Urinary bladder (tissue), 4 donors: ENCODE results near the gene SYCP2. TPM values are rescaled to one million over a fixed set of nuclear protein-coding genes. Genes with fewer than 3 reads are reported as not detected.

Experiments used
- DNase-seq: peaks from one replicate; pipeline ENCODE4 v3.0.0-alpha.2; 2015; ENCODE audit errors: extremely low spot score
- H3K27ac ChIP-seq: one replicate; pipeline ENCODE4 v1.5.1; 2013; ENCODE audit warnings: low read depth, mild to moderate bottlenecking, moderate library complexity
- H3K36me3 ChIP-seq: one replicate; pipeline ENCODE4 v1.6.1; 2013; ENCODE audit warnings: mild to moderate bottlenecking, moderate library complexity; ENCODE audit not compliant: insufficient read depth
- H3K4me1 ChIP-seq: one replicate; pipeline ENCODE4 v1.6.1; 2013; ENCODE audit warnings: mild to moderate bottlenecking, moderate library complexity; ENCODE audit not compliant: insufficient read depth
- H3K4me3 ChIP-seq: one replicate; pipeline ENCODE4 v1.5.1; 2013; ENCODE audit warnings: low read depth, low read length
- WGBS: extraction: QIAGEN DNeasy Blood & Tissue Kit; methylation state at CpG from one replicate; pipeline ENCODE4 v1.1.7; 2013; 5-methylcytosine and 5-hydroxymethylcytosine counted together
- polyA plus RNA-seq: library from polyadenylated mRNA; stranded (reverse); fragments of 200-250 nt; gene quantifications from one replicate; pipeline ENCODE4 v1.2.3, GENCODE V29; 2013
- total RNA-seq: library from RNA; depleted of rRNA; stranded (reverse); fragments of >200 nt; gene quantifications from one replicate; pipeline ENCODE4 v1.2.3, GENCODE V29; 2014
- donor health status: healthy with polysubstance abuse.
- donor health status: healthy.

Gene SYCP2
- total and polyA plus RNA-seq, 2 donors = 1.2 to 6.7 TPM

DNA sequence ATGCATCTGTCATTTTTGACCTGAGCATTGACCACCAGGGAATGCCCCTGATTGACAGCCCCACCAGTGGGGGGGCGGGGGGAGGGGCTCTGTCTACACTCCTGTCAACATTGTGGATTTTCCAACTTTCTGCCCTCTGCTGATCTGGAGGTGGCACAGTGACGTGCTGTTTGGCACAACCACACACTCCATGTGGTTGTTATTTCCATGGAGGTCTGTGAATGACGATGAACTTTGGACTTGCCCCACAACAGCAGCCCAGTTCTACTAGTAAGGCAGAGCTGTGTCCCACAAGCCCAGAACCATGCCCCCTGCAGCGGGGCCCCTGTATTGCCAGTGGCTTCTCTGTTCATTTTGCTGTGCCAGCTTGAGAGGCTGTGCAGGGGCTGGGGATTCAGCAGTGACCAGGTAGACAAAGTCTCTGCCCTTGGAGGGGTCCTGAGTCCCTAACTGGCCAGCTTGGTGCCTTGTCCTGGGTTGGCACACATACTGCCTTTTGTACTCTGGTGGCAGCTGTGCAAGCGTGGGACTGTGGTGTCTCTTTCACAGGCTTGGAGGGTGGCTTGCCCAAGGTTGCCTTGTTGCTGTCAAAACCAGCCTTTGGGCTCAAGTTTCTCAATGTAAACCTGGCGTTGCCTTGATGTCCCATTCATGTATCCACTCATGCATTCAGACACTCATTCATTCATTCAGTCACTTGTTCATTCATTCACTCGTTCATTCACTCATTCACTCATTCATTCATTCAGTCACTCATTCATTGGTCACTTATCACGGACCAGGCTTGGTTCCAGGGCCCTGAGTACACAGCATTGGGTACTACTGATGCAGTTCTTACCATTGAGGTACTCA lies 108.5 kb downstream of the SYCP2 start:
- Histone ChIP-seq H3K36me3 (no peaks in the 10 kb centered on the region), H3K4me1 (no peaks in the 10 kb centered on the region), H3K4me3 (no peak overlapping the region), H3K27ac (no peak overlapping the region)
- DNase-seq = no peak
- WGBS = 82% methylated on average over 8 of the region's 8 CpGs

DNA sequence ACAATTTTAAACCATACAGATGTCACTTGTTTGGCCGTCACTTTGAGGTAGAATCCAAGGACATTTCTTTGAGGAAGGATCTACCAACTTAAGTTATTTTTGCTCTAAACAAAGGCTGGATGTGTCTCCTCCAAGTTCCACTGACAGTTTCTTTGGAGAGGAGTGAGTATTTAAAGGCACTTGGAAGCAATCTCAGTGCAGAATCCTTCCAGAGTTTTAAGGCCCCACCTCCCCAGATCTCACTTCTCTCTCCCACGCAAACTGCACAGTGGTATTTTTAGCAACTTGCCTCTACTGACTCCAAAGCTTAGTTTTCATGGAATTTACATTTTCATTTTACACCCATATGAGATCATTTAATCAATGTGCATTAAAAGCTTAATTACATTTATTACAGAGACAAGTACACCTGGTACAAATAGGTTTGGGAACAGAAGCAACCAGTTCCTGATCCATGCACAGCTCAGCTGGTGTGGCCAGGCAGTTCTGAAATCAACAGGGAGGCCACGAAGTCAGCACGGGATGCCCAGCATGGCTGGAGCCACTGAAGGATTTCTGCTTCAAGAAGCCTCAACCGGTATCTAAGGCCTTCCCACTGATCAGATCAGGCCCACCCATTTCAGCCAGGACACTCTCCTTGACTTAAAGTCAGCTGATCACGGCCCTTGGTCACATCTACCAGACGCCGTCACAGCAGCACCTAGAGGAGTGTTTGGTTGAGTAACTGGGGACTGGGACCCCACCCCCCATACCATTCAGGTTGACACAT lies 109.8 kb downstream of the SYCP2 start:
- 69% methylated on average over 8 of the region's 8 CpGs for WGBS
- DNase-seq = no peak
- no peaks in the 10 kb centered on the region for H3K36me3 ChIP-seq

DNA sequence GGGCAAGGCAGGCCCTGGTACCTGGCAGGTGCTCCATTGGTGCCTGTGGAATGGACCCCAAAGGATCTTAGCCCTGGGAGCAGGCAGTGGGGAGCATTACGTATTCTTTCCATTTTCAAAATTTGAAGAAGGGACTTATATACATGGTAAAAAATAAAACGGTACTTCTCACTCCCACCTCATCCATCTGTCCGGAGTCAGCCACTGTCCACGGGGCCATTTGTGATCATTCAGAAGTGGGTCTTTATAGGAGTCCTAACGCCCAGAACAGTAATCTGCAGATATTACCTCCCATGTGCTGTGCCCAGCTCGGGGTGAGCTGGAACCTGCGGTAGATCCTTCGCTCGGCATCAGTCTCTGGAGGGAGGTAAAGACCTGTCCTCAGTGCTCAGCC lies 110.4 kb downstream of the SYCP2 start:
- WGBS = 76% methylated on average over 9 of the region's 9 CpGs
- H3K36me3 ChIP-seq = no peaks in the 10 kb centered on the region
- no peak for DNase-seq
- H3K4me1 ChIP-seq = no peaks in the 10 kb centered on the region
- H3K27ac ChIP-seq = no peak overlapping the region
- H3K4me3 ChIP-seq = no peak overlapping the region

More for the DNA sequence above, 109.8 kb downstream of the SYCP2 start:
- H3K4me1 ChIP-seq = no peaks in the 10 kb centered on the region
- no peak overlapping the region for H3K4me3 ChIP-seq
- H3K27ac ChIP-seq = no peak overlapping the region

DNA sequence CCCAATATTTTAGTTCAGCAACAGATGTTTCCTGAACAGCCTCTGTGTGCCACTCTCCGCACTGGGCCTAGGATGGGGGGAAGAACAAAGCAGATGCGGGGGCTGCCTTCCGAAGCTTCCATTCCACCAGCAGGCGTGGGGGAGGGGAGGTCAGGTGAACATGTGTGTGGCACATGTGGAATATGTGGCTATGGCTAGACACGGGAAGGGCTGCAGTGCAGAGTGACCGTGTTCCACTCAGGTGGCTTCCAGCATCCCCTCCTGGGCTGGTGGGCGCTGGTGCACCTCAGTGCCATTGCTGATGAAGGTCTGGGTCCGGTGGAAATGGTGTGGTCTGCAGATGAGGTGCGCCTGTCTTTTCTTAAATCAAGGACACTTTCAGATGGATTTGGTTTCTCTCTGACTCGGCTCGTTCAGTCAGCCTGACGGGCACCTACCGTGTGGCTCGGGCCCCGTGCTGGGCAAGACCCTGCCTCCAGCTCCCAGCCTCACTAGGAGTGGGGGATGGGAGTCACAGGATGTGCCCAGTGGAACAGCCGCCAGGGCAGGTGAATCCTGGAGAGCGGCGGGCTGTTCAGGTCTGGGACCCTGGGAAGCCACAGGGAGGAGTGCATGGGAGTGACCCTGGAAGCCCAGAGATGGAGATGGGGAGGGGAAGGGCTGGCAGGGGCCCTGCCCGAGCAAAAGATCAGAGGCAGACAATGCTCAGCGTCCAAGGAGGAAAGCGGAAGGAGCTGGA lies 111.0 kb downstream of the SYCP2 start:
- DNase-seq = no peak
- WGBS = 82% methylated on average over 21 of the region's 21 CpGs
- Histone ChIP-seq H3K4me1 (no peaks in the 10 kb centered on the region), H3K4me3 (no peak overlapping the region), H3K36me3 (no peaks in the 10 kb centered on the region), H3K27ac (no peak overlapping the region)

DNA sequence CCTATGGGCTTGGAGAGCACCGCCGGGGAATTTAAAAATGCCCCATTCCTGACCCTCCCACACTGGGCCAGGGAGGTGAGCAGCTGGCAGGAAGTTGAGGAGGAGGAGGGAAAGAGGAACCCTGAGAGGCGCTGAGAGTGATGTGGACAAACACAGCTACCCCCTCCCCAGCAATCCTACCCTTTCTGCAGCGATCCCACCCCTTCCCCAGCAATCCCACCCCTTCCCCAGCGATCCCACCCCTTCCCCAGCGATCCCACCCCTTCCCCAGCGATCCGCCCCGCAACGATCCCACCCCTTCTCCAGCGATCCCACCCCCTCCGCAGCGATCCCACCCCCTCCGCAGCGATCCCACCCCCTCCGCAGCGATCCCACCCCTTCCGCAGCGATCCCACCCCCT lies 111.6 kb downstream of the SYCP2 start:
- Histone ChIP-seq H3K27ac (no peak overlapping the region), H3K4me1 (no peaks in the 10 kb centered on the region), H3K36me3 (no peaks in the 10 kb centered on the region), H3K4me3 (no peak overlapping the region)
- DNase-seq = no peak
- WGBS = 79% methylated on average over 19 of the region's 19 CpGs

DNA sequence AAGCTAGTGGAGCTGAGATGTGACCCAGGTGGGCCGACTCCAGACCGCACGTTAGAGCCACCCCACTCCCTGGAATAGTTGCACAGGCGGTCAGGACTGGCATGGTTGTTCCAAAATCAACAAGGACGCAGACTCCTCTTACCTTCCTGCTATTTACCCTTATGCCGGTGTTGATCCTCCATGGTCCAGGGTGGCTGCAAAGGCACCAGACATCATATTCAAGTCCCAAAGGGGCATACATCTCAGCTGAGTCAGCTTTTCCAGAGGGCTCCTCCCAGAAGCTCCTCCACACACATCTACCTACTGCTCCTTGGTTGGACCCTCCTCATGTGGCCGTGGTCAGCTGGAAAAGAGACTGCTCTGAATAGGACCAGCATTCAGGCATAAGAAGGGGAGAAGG lies 112.2 kb downstream of the SYCP2 start:
- no peak overlapping the region for H3K4me3 ChIP-seq
- no peak for DNase-seq
- no peaks in the 10 kb centered on the region for H3K4me1 ChIP-seq
- no peak overlapping the region for H3K27ac ChIP-seq
- WGBS = 97% methylated on average over 7 of the region's 7 CpGs
- no peaks in the 10 kb centered on the region for H3K36me3 ChIP-seq

DNA sequence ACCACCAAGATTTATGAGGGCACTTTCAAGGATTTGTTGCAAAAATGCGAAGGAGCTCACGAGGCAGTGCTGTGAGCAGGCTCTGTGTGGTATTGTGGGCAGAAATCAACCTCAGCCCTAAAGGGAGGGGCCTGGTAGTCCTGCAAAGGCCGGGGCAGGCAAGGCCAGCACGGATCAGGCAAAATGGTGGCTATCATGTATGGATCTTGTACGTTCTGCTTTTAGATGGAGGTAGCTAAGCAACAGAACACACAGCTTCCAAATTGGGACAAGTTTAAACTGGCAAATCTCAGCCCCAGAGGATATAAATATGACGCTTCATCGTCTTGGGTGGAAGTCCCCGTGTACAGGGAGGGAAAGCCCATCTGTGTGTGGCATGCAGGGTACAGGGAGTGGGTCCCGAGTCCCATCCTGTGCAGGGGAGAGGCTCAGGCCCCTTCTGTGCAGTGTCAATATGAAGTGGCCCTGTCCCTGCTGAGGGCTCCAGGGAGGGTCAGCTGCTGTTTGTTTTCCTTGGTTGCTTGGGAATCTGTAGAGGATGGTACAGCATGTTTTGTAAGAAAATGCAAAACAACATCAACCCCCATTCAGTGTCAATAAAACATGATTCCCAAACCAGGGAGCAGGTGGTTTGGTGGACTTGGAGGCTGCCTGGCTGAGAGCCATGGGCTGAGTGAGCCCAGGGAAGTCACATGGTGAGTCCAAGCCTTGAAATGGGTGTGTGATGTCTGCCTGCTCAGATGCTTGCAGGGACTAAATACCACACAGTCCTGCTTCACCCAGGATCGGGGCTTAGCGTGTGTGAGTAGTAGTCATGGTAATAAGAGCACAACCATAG lies 113.0 kb downstream of the SYCP2 start:
- no peak overlapping the region for H3K27ac ChIP-seq
- H3K4me1 ChIP-seq = no peaks in the 10 kb centered on the region
- no peaks in the 10 kb centered on the region for H3K36me3 ChIP-seq
- no peak for DNase-seq
- WGBS = 45% methylated on average over 11 of the region's 11 CpGs
- no peak overlapping the region for H3K4me3 ChIP-seq

DNA sequence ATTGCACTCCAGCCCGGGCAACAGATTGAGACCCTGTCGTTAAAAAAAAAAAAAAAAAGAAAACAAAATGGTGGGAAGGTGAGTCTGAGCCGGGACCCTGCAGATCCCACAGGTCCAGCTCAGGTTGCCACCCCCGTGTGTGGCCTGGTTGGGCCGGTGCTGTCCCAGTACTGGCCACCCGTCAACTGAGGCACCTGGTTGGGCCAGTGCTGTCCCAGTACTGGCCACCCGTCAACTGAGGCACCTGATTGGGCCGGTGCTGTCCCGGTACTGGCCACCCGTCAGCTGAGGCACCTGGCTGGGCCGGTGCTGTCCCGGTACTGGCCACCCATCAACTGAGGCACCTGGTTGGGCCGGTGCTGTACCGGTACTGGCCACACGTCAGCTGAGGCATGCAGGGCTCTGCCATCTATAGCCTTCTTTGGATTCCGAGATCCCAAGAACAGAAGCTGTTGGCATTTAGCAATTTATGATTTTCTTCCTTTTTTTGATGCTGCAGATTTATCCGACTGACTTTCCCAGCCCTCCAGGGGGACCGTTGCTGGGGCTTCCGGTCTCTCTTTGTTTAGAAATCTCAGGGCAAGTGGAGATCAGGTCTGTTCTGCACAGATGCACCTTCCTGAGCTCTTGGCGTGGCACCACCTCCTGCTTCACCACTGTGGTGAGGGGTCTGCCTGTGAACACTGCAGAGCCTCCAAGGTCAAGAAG lies 113.8 kb downstream of the SYCP2 start:
- Histone ChIP-seq H3K36me3 (no peaks in the 10 kb centered on the region), H3K27ac (no peak overlapping the region), H3K4me3 (no peak overlapping the region), H3K4me1 (no peaks in the 10 kb centered on the region)
- DNase-seq = no peak
- 89% methylated on average over 20 of the region's 20 CpGs for WGBS

DNA sequence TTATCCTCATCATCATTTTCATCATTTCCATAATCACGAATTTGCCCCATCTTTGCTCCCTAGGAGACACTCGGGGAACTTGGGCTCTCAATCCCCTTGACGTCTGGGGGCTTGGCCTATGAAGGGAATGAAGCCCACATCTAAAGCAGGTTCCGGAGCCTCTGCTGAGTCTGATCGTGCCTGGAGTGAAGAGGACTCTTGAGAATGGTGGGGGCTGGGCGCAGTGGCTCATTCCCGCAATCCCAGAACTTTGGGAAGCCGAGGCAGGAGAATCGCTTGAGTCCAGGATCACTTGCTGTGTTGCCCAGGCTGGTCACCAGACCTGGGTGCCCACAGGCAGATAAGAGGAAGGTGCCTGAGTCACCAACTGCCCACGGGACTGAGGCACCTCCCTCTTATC lies 114.5 kb downstream of the SYCP2 start:
- WGBS = 90% methylated on average over 10 of the region's 10 CpGs

DNA sequence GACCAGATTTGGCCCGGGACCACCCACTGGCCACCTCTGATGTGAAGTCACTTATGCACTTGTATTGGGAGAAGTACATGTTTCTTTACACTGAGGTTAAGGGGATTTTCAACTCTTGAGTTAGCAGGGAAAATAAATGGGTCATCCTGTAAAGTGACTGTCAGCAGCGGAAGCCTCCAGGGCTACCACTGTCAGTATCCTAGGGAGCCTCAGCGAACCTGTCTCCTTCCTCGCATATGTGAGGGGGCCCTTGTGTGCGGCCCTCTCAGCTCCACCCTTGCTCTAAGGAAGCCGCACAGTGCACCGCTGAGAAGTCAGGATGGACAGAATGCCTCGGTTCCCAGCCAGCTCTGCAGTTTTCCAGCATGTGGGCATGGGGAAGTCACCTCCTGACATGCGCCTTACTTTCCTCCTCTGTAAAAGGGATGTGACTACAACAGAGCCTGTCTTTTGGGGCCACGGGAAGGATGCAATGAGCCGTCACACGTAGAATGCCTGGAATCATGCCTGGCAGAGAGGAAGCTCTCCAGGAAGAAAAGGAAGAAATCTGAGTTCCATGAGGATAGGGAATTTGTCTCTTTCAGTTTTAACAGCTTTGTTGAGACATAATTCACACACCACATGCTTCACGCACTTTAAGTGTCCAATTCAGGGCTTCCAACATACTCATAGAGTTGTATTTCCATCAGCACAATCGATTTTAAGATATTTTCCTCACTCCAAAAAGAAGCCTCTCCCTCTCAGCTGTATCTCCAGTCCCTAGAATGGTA lies 115.4 kb downstream of the SYCP2 start:
- no peak for DNase-seq

More for the DNA sequence above, 114.5 kb downstream of the SYCP2 start:
- no peaks in the 10 kb centered on the region for H3K4me1 ChIP-seq
- no peak overlapping the region for H3K4me3 ChIP-seq
- H3K27ac ChIP-seq = no peak overlapping the region
- DNase-seq = no peak
- no peaks in the 10 kb centered on the region for H3K36me3 ChIP-seq

DNA sequence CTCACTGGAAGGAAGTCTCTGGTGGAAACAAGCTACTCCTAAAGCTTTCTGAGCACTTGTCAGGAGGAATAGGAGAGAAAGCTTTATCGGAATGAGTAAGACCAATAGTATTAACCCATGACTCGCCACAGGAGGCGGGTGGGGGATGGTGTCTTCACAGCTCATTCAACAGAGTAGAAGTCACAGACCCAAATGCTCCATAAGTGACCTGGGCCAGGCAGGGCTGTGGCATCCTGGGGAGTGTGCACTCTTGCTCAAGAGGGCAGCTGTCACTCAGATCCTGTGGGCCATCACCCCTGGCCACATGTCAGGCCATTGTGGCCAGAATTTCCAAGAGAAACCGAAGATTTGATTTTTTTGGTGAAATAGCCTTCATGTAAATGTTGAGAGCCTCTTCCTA lies 116.0 kb downstream of the SYCP2 start:
- H3K36me3 ChIP-seq = no peaks in the 10 kb centered on the region
- no peaks in the 10 kb centered on the region for H3K4me1 ChIP-seq
- no peak overlapping the region for H3K4me3 ChIP-seq
- no peak for DNase-seq
- WGBS = 82% methylated on average over 4 of the region's 4 CpGs
- H3K27ac ChIP-seq = no peak overlapping the region

More for the DNA sequence above, 115.4 kb downstream of the SYCP2 start:
- Histone ChIP-seq H3K36me3 (no peaks in the 10 kb centered on the region), H3K27ac (no peak overlapping the region), H3K4me1 (no peaks in the 10 kb centered on the region), H3K4me3 (no peak overlapping the region)
- WGBS = 84% methylated on average over 14 of the region's 14 CpGs

DNA sequence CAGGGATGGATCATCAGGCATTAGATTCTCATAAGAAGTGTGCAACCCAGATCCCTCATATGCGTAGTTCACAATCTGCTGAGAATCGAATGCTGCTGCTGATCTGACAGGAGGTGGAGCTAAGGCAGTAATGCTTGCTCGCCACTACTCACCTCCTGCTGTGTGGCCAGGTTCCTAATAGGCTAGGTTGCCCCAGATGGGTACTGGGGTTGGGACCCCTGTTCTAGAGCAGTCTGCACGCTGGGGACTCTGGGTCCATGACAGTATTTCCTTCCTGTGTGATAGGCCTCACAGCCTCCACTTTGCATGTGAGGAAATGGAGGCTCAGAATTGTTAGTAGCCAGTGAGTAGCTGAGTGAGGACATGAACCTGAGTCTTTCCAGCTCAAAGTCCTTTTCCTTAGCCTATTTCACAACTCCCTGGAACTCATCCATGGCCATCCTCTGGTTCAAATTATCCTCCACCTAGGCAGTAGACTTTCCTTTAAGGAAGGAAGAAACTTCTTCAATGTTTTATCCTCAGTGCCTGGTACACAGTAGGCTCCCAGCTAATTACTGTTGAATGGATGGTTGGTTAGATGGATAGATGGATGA lies 117.2 kb downstream of the SYCP2 start:
- Histone ChIP-seq H3K4me3 (no peak overlapping the region), H3K36me3 (no peaks in the 10 kb centered on the region), H3K4me1 (no peaks in the 10 kb centered on the region), H3K27ac (no peak overlapping the region)
- no peak for DNase-seq
- WGBS = 60% methylated on average over 4 of the region's 4 CpGs
